SK-N-SH (cell line): Measurements from ENCODE around the gene MRPL14.

Experiments used
- TF ChIP-seq, protein P1 (sequence below): IDR thresholded peaks from 2 replicates; pipeline ENCODE4 v1.6.1; 2012; ENCODE audit warnings: mild to moderate bottlenecking, low read depth, low read length, moderate library complexity
- TF ChIP-seq, protein P2 (sequence below): fragments of 200-600 bp; sonication (generic); IDR thresholded peaks from 2 replicates; pipeline ENCODE4 v1.6.1; 2017; ENCODE audit warnings: antibody characterized with exemption, mild to moderate bottlenecking, moderate library complexity
- TF ChIP-seq, protein P3 (sequence below): IDR thresholded peaks from 2 replicates; pipeline ENCODE4 v1.4.0; 2012; ENCODE audit warnings: low read depth, borderline replicate concordance
- TF ChIP-seq, protein P4 (sequence below): fragments of 150-350 bp; IDR thresholded peaks from 2 replicates; pipeline ENCODE4 v1.6.1; 2016; ENCODE audit warnings: mild to moderate bottlenecking, low read depth, low read length

DNA sequence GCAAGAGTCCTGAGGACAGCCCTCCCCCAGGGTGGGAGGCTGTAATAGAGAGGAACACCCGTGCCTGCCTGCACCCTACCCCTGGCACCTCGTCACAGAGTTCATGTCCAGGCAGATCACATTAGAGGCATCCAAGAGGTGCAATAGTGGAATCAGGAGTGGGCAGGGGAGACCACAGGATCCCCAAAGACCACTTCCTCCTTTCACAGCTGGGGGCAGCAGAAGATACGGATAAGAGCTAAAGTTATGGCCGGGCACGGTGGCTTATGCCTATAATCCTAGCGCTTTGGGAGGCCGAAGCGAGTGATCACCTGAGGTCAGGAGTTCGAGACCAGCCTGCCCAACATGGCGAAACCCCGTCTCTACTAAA lies 29.9 kb upstream of the MRPL14 start:
- TF ChIP-seq, protein P1, sequence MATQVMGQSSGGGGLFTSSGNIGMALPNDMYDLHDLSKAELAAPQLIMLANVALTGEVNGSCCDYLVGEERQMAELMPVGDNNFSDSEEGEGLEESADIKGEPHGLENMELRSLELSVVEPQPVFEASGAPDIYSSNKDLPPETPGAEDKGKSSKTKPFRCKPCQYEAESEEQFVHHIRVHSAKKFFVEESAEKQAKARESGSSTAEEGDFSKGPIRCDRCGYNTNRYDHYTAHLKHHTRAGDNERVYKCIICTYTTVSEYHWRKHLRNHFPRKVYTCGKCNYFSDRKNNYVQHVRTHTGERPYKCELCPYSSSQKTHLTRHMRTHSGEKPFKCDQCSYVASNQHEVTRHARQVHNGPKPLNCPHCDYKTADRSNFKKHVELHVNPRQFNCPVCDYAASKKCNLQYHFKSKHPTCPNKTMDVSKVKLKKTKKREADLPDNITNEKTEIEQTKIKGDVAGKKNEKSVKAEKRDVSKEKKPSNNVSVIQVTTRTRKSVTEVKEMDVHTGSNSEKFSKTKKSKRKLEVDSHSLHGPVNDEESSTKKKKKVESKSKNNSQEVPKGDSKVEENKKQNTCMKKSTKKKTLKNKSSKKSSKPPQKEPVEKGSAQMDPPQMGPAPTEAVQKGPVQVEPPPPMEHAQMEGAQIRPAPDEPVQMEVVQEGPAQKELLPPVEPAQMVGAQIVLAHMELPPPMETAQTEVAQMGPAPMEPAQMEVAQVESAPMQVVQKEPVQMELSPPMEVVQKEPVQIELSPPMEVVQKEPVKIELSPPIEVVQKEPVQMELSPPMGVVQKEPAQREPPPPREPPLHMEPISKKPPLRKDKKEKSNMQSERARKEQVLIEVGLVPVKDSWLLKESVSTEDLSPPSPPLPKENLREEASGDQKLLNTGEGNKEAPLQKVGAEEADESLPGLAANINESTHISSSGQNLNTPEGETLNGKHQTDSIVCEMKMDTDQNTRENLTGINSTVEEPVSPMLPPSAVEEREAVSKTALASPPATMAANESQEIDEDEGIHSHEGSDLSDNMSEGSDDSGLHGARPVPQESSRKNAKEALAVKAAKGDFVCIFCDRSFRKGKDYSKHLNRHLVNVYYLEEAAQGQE: no peak
- TF ChIP-seq, protein P2, sequence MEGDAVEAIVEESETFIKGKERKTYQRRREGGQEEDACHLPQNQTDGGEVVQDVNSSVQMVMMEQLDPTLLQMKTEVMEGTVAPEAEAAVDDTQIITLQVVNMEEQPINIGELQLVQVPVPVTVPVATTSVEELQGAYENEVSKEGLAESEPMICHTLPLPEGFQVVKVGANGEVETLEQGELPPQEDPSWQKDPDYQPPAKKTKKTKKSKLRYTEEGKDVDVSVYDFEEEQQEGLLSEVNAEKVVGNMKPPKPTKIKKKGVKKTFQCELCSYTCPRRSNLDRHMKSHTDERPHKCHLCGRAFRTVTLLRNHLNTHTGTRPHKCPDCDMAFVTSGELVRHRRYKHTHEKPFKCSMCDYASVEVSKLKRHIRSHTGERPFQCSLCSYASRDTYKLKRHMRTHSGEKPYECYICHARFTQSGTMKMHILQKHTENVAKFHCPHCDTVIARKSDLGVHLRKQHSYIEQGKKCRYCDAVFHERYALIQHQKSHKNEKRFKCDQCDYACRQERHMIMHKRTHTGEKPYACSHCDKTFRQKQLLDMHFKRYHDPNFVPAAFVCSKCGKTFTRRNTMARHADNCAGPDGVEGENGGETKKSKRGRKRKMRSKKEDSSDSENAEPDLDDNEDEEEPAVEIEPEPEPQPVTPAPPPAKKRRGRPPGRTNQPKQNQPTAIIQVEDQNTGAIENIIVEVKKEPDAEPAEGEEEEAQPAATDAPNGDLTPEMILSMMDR: no peak
- TF ChIP-seq, protein P3, sequence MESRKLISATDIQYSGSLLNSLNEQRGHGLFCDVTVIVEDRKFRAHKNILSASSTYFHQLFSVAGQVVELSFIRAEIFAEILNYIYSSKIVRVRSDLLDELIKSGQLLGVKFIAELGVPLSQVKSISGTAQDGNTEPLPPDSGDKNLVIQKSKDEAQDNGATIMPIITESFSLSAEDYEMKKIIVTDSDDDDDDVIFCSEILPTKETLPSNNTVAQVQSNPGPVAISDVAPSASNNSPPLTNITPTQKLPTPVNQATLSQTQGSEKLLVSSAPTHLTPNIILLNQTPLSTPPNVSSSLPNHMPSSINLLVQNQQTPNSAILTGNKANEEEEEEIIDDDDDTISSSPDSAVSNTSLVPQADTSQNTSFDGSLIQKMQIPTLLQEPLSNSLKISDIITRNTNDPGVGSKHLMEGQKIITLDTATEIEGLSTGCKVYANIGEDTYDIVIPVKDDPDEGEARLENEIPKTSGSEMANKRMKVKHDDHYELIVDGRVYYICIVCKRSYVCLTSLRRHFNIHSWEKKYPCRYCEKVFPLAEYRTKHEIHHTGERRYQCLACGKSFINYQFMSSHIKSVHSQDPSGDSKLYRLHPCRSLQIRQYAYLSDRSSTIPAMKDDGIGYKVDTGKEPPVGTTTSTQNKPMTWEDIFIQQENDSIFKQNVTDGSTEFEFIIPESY: no peak
- TF ChIP-seq, protein P4, sequence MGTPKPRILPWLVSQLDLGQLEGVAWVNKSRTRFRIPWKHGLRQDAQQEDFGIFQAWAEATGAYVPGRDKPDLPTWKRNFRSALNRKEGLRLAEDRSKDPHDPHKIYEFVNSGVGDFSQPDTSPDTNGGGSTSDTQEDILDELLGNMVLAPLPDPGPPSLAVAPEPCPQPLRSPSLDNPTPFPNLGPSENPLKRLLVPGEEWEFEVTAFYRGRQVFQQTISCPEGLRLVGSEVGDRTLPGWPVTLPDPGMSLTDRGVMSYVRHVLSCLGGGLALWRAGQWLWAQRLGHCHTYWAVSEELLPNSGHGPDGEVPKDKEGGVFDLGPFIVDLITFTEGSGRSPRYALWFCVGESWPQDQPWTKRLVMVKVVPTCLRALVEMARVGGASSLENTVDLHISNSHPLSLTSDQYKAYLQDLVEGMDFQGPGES: no peak
